Panc1 (cell line): Measurements from ENCODE around the gene TENM3. TPM values are rescaled to one million over a fixed set of nuclear protein-coding genes. Genes with fewer than 3 reads are reported as not detected.
A peak's percentile ranks its signal among the peaks of the same experiment; 100 is the strongest.

Experiments used
- ATAC-seq: fragments of 200-7000 bp; cut with Tn5 transposase; 2 replicates; pipeline ENCODE4 v1.9.1; 2020; ENCODE audit warnings: mild to moderate bottlenecking, moderate library complexity
- BruUV-seq: library from RNA; stranded (reverse); fragments of 400-500 nt; replicated peaks from 2 replicates; lab custom pipeline; 2021; lab: Mats Ljungman, UMichigan
- CTCF ChIA-PET: fragments of 300-600 bp; sonication (Branson Sonifier 250); formaldehyde crosslinking; loops from one replicate; lab custom pipeline; 2022; ENCODE audit warnings: antibody characterized with exemption; lab: Charles Lee
- POLR2A ChIA-PET: fragments of 300-600 bp; sonication (Branson Sonifier 250); formaldehyde crosslinking; loops from one replicate; lab custom pipeline; 2022; ENCODE audit warnings: antibody characterized with exemption; lab: Charles Lee
- DNase-seq: peaks from one replicate; pipeline ENCODE4 v3.0.0-alpha.2; 2010; ENCODE audit warnings: low read depth, low spot score
- H3K27ac ChIP-seq: 2 replicates; pipeline ENCODE4 v1.5.1; 2011; ENCODE audit warnings: mild to moderate bottlenecking, low read length, inconsistent platforms
- H3K27me3 ChIP-seq: fragments of 200-500 bp; sonication (Bioruptor generic); 2 replicates; pipeline ENCODE4 v1.6.0; 2014; ENCODE audit warnings: low read length, inconsistent platforms; ENCODE audit not compliant: control insufficient read depth, insufficient read depth
- H3K36me3 ChIP-seq: fragments of 200-500 bp; sonication (Bioruptor generic); 2 replicates; pipeline ENCODE4 v1.5.1; 2014; ENCODE audit warnings: inconsistent platforms, mild to moderate bottlenecking, low read length, moderate library complexity; ENCODE audit not compliant: control insufficient read depth, insufficient read depth
- H3K4me1 ChIP-seq: 2 replicates; pipeline ENCODE4 v1.5.1; 2011; ENCODE audit warnings: inconsistent platforms, mild to moderate bottlenecking, low read length, moderate library complexity; ENCODE audit not compliant: control insufficient read depth, insufficient read depth
- H3K4me3 ChIP-seq, 2 experiments: 2 replicates each; pipeline ENCODE4 v1.5.1; 2011 to 2012; ENCODE audit warnings: low read depth in 2 of 2, low read length in 2 of 2, mild to moderate bottlenecking in 2 of 2, inconsistent platforms in 1 of 2, moderate library complexity in 1 of 2
- H3K9me3 ChIP-seq: fragments of 200-500 bp; sonication (Bioruptor generic); 2 replicates; pipeline ENCODE4 v1.5.1; 2014; ENCODE audit warnings: low read depth, mild to moderate bottlenecking, inconsistent platforms, low read length, moderate library complexity; ENCODE audit not compliant: control insufficient read depth, insufficient read depth
- POLR2AphosphoS5 ChIP-seq: IDR thresholded peaks from 2 replicates; pipeline ENCODE4 v1.6.1; 2012; ENCODE audit warnings: mild to moderate bottlenecking, low read depth, low read length, moderate library complexity
- SIN3A ChIP-seq: IDR thresholded peaks from 2 replicates; pipeline ENCODE4 v1.6.1; 2012; ENCODE audit warnings: low read depth, mild to moderate bottlenecking, low read length, moderate library complexity, borderline replicate concordance; ENCODE audit not compliant: insufficient read depth
- TCF7L2 ChIP-seq: IDR thresholded peaks from 2 replicates; pipeline ENCODE4 v1.6.1; 2011; ENCODE audit warnings: mild to moderate bottlenecking, low read depth, low read length, inconsistent platforms
- in situ Hi-C: cut with HindIII; loops from 2 replicates; pipeline ENCODE4 v1.10.0; 2016; ENCODE audit warnings: low sequenced_read_pairs, low pct_unique_long_range_greater_than_20kb
- intact Hi-C: fragments of 100-400 bp; cut with micrococcal nuclease; formaldehyde crosslinking; loops from one replicate; pipeline ENCODE4 v1.10.0; 2022; ENCODE audit not compliant: unreplicated experiment
- total RNA-seq: library from RNA; stranded (reverse); gene quantifications from one replicate; pipeline ENCODE4 v1.2.1, GENCODE V29; 2021; ENCODE audit not compliant: unreplicated experiment
- TF ChIP-seq, protein P1 (sequence below), 2 experiments: IDR thresholded peaks; 2 replicates each; pipeline ENCODE4 v1.6.1; 2011 to 2012; ENCODE audit warnings: low read depth in 2 of 2, control low read depth in 1 of 2, low read length in 1 of 2, mild to moderate bottlenecking in 1 of 2, moderate library complexity in 1 of 2; ENCODE audit not compliant: insufficient read depth in 1 of 2
- TF ChIP-seq, protein P2 (sequence below): fragments of 450-650 bp; IDR thresholded peaks from 2 replicates; pipeline ENCODE4 v1.5.1; 2017; ENCODE audit warnings: mild to moderate bottlenecking

TENM3 gene
- total RNA-seq, 1 experiment from 2014 or later = 0.95 TPM

DNA sequence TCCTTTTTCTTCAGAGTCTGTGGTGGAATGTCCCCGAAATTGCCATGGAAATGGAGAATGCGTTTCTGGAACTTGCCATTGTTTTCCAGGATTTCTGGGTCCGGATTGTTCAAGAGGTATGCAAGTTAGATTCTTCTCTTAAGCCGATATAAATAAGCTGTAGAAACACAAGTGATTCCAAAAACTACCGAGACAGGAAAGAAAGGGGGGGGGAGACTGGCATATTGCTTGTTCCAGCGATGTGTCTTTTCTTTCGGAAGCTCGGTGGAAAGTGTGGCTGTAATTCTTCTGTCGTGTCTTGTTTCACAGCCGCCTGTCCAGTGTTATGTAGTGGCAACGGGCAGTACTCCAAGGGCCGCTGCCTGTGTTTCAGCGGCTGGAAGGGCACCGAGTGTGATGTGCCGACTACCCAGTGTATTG, 437.0 kb downstream of the TENM3 start:
- Histone ChIP-seq H3K9me3 (no peaks in the 10 kb centered on the region), H3K4me3 (peak overlapping the region in 1 of 2 experiments; percentile 22; a peak in 1 of 4 replicates), H3K4me1 (no peaks in the 10 kb centered on the region), H3K36me3 (no peaks in the 10 kb centered on the region; the same call in 1 of the 2 replicates), H3K27me3 (peaks cover 3% of the 10 kb centered on the region; the same call in 1 of the 2 replicates), H3K27ac (no peak overlapping the region)
- DNase-seq (no peak), ATAC-seq (no peak)
- intact Hi-C loops (no loop called here), in situ Hi-C loops (no loop called here)
- TF ChIP-seq TCF7L2 (no peak), POLR2AphosphoS5 (no peak), SIN3A (no peak)
- TF ChIP-seq, protein P1, sequence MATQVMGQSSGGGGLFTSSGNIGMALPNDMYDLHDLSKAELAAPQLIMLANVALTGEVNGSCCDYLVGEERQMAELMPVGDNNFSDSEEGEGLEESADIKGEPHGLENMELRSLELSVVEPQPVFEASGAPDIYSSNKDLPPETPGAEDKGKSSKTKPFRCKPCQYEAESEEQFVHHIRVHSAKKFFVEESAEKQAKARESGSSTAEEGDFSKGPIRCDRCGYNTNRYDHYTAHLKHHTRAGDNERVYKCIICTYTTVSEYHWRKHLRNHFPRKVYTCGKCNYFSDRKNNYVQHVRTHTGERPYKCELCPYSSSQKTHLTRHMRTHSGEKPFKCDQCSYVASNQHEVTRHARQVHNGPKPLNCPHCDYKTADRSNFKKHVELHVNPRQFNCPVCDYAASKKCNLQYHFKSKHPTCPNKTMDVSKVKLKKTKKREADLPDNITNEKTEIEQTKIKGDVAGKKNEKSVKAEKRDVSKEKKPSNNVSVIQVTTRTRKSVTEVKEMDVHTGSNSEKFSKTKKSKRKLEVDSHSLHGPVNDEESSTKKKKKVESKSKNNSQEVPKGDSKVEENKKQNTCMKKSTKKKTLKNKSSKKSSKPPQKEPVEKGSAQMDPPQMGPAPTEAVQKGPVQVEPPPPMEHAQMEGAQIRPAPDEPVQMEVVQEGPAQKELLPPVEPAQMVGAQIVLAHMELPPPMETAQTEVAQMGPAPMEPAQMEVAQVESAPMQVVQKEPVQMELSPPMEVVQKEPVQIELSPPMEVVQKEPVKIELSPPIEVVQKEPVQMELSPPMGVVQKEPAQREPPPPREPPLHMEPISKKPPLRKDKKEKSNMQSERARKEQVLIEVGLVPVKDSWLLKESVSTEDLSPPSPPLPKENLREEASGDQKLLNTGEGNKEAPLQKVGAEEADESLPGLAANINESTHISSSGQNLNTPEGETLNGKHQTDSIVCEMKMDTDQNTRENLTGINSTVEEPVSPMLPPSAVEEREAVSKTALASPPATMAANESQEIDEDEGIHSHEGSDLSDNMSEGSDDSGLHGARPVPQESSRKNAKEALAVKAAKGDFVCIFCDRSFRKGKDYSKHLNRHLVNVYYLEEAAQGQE (IDR thresholded peaks at IDR 0.05; ENCODE audit: insufficient read depth in 1 of 2, low read depth in 2 of 2, low read length in 1 of 2) = no peak
- TF ChIP-seq, protein P2, sequence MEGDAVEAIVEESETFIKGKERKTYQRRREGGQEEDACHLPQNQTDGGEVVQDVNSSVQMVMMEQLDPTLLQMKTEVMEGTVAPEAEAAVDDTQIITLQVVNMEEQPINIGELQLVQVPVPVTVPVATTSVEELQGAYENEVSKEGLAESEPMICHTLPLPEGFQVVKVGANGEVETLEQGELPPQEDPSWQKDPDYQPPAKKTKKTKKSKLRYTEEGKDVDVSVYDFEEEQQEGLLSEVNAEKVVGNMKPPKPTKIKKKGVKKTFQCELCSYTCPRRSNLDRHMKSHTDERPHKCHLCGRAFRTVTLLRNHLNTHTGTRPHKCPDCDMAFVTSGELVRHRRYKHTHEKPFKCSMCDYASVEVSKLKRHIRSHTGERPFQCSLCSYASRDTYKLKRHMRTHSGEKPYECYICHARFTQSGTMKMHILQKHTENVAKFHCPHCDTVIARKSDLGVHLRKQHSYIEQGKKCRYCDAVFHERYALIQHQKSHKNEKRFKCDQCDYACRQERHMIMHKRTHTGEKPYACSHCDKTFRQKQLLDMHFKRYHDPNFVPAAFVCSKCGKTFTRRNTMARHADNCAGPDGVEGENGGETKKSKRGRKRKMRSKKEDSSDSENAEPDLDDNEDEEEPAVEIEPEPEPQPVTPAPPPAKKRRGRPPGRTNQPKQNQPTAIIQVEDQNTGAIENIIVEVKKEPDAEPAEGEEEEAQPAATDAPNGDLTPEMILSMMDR = no peak
- CTCF ChIA-PET = no interaction called here
- no TSS peak for BruUV-seq
- POLR2A ChIA-PET = no interaction called here

DNA sequence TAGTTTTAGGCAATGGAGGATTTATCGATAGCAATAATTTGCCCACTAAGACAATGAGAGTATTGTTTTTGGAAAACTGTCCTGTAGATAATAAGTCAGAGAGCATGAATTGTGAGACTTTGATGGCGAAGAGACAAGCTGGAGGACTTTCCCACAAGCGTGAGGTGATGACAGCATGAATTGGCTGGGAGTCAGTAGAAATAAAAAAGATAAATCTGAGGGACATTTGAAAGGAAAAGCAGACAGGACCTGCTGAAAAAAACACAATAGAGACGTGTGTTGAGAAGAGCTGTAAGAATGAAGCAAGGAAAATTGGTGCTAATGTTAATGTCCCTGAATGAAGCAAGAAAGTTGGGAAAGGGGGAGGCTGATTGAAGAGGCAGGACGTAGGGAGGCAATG, 440.5 kb downstream of the TENM3 start:
- DNase-seq (no peak), ATAC-seq (no peak)
- TF ChIP-seq, protein P1 (IDR thresholded peaks at IDR 0.05; ENCODE audit: insufficient read depth in 1 of 2, low read depth in 2 of 2, low read length in 1 of 2) = no peak
- no peak for TF ChIP-seq POLR2AphosphoS5
- no peak for TF ChIP-seq SIN3A
- TF ChIP-seq, protein P2 = no peak
- TF ChIP-seq TCF7L2 = no peak
- ChIA-PET POLR2A (no interaction called here), CTCF (no interaction called here)
- intact Hi-C loops = no loop called here
- no peaks in the 10 kb centered on the region for H3K4me1 ChIP-seq
- in situ Hi-C loops = no loop called here
- no TSS peak for BruUV-seq
- no peak overlapping the region for H3K4me3 ChIP-seq
- H3K27ac ChIP-seq = no peak overlapping the region
- no peaks in the 10 kb centered on the region; the same call in 1 of the 2 replicates for H3K36me3 ChIP-seq
- peaks cover 3% of the 10 kb centered on the region; the same call in 1 of the 2 replicates for H3K27me3 ChIP-seq
- no peaks in the 10 kb centered on the region for H3K9me3 ChIP-seq
